A549 treated with CpdA at 1 μM for 4 hours (cell line): ENCODE results near the gene FAM229B. TPM values are rescaled to one million over a fixed set of nuclear protein-coding genes. Genes with fewer than 3 reads are reported as not detected.

ENCODE experiments used
- total RNA-seq: library from RNA; stranded (reverse); fragments of 200-300 nt; extraction: Qiagen RNA extraction; gene quantifications from 5 replicates; pipeline ENCODE4 v1.2.3, GENCODE V29; 2022; ENCODE audit warnings: low read depth

The FAM229B gene, protein sequence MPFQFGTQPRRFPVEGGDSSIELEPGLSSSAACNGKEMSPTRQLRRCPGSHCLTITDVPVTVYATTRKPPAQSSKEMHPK
- total RNA-seq: 6.0 to 10.1 TPM (median 9.3 TPM) in 5 replicates

DNA sequence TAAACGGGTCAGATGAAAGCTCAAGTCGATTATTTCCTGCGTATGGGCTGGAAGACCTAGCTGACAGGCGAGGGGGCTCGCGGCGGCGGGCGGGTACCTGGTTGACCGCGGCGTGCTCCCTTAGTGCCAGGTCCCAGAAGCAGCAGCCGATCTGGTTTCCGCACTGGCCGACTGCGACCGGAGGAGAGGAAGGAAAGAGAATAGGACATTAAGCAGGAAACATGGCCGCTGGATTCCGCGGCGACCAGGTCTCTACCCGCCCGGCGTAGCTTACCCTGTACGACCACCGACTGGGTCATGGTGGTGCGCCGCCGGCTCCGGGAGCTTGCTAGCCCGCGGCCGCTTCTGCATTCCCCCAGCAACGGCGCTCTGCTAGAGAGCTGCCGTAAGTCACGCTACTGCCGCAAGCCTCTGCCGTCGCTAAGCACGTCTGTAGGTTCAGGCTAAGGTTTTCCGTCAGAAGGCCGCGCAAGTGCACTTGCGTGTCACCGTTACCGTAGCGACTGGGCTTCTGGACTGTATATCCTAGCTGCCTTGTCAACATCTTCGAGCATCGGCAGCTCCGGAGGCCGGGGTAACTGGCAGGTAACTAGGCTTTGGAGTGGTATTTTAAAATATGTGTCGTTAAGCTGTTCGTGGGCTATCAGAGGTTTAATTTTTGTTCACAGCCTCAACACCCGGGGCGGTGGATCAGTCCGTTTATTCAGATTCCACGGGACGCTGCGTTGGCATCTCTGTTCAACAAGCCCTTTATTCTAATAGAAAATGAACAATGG, at the start of gene FAM229B, which contains the start of gene TUBE1:
FAM229B (plus strand) TSS at position 456 of the 776 bp plus-strand sequence. CDS start 11,693 bp downstream, outside the sequence.
TUBE1 (minus strand) TSS at position 347 of the 776 bp plus-strand sequence; CDS start at position 299, 48 bp downstream.

DNA sequence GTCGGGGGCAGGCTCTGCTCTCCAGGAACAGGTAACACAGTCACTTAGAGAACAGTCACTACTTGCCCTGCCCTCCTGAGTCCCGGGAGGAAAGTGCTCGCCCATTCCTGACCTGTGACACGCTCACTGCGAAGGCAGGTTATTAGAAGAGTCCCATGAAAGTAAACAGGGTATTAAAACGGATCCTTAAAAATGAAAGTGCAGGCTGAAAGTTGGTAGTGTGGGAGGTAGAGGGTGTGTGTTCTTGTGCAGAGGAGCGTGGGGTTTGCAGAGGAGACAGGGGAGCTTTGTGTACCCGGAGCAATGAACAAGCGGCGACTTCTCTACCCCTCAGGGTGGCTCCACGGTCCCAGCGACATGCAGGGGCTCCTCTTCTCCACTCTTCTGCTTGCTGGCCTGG, 33.4 kb upstream of the FAM229B start, which contains the start of gene CCN6:
CCN6 (plus strand) TSS at position 104 of the 400 bp plus-strand sequence; CDS start at position 358, 254 bp downstream.

Other genes with a start within 250 kb of the FAM229B start
- 4.0 to 5.2 TPM (median 4.2 TPM) in 5 replicates for gene FYN, start 214.1 kb upstream of the FAM229B start, total RNA-seq
- not detected in 5 replicates for gene CCN6, start 33.5 kb upstream of the FAM229B start, total RNA-seq
- 5.7 to 8.5 TPM (median 5.9 TPM) in 5 replicates for gene TUBE1, start 109 bp upstream of the FAM229B start, total RNA-seq
- 0.88 to 2.5 TPM (median 1.7 TPM) in 5 replicates for gene LAMA4, start 167.0 kb downstream of the FAM229B start, total RNA-seq